K562 (cell line): ENCODE measurements around the gene RPS27. TPM values are rescaled to one million over a fixed set of nuclear protein-coding genes. Genes with fewer than 3 reads are reported as not detected.

ENCODE experiments used
- CBX1 ChIP-seq: sonication (generic); IDR thresholded peaks from 2 replicates; pipeline ENCODE4 v1.6.1; 2016; ENCODE audit warnings: antibody characterized with exemption, low read depth, mild to moderate bottlenecking
- CC2D1A ChIP-seq: fragments of 450-650 bp; IDR thresholded peaks from 2 replicates; pipeline ENCODE4 v1.6.1; 2017; ENCODE audit warnings: mild to moderate bottlenecking
- CHAMP1 ChIP-seq: fragments of 450-650 bp; IDR thresholded peaks from 2 replicates; pipeline ENCODE4 v1.6.1; 2016; ENCODE audit warnings: mild to moderate bottlenecking
- CREB3L1 ChIP-seq: fragments of 450-650 bp; IDR thresholded peaks from 2 replicates; pipeline ENCODE4 v1.6.1; 2014; ENCODE audit warnings: low read depth, mild to moderate bottlenecking, moderate library complexity, borderline replicate concordance
- GABPA ChIP-seq: fragments of 200-800 bp; sonication (Bioruptor generic); conservative IDR thresholded peaks from 2 replicates; pipeline ENCODE4 v1.6.1; 2016; ENCODE audit warnings: low read depth, missing genetic modification characterization, missing compliant biosample characterization
- GATAD2A ChIP-seq: fragments of 450-650 bp; IDR thresholded peaks from 2 replicates; pipeline ENCODE4 v1.6.1; 2017
- KDM2B ChIP-seq: fragments of 250-450 bp; sonication (Bioruptor Pico); IDR thresholded peaks from 2 replicates; pipeline ENCODE4 v1.8.0; 2021; ENCODE audit warnings: mild to moderate bottlenecking, moderate library complexity
- MYBL2 ChIP-seq, 2 experiments: fragments of 450-650 bp in 1 of 2; sonication (generic) in 1 of 2; formaldehyde crosslinking in 1 of 2; IDR thresholded peaks; 2 replicates each; pipeline versions ENCODE4 v1.6.1 to v1.8.1; 2017 to 2022; ENCODE audit warnings: borderline replicate concordance in 1 of 2, inconsistent platforms in 1 of 2, low read depth in 1 of 2, mild to moderate bottlenecking in 1 of 2, missing genetic modification reagents in 1 of 2, moderate library complexity in 1 of 2
- NCOA1 ChIP-seq: fragments of 450-650 bp; IDR thresholded peaks from 2 replicates; pipeline ENCODE4 v1.6.1; 2016; ENCODE audit warnings: low read depth
- POLR2G ChIP-seq: fragments of 200-400 bp; formaldehyde crosslinking; IDR thresholded peaks from 2 replicates; pipeline ENCODE4 v1.6.1; 2017; ENCODE audit warnings: low read depth, mild to moderate bottlenecking, antibody characterized with exemption, low read length, moderate library complexity
- RBFOX2 ChIP-seq: fragments of 200-400 bp; formaldehyde crosslinking; IDR thresholded peaks from 2 replicates; pipeline ENCODE4 v1.6.1; 2017; ENCODE audit warnings: low read depth, mild to moderate bottlenecking, low read length, moderate library complexity
- RNF219 ChIP-seq: fragments of 250-450 bp; sonication (Bioruptor Pico); IDR thresholded peaks from 2 replicates; pipeline ENCODE4 v1.5.0; 2022; ENCODE audit warnings: mild to moderate bottlenecking
- SMARCC2 ChIP-seq: fragments of 450-650 bp; IDR thresholded peaks from 2 replicates; pipeline ENCODE4 v1.6.1; 2017; ENCODE audit warnings: antibody characterized with exemption, moderate library complexity, mild to moderate bottlenecking, low read depth
- SNRNP70 ChIP-seq: fragments of 200-400 bp; formaldehyde crosslinking; optimal IDR thresholded peaks from 2 replicates; pipeline ENCODE3; 2017; ENCODE audit warnings: low read depth, low read length
- ZNF253 ChIP-seq: fragments of 250-450 bp; sonication (Bioruptor Pico); conservative IDR thresholded peaks from 2 replicates; pipeline ENCODE4 v1.6.1; 2021; ENCODE audit warnings: mild to moderate bottlenecking
- ZNF436 ChIP-seq: fragments of 250-450, 450-650 bp; sonication (Bioruptor Pico); formaldehyde crosslinking; IDR thresholded peaks from 2 replicates; pipeline ENCODE4 v1.7.0; 2020; ENCODE audit warnings: mild to moderate bottlenecking
- ZNF584 ChIP-seq: fragments of 200-800 bp; sonication (Bioruptor generic); IDR thresholded peaks from 2 replicates; pipeline ENCODE4 v1.6.1; 2016; ENCODE audit warnings: low read depth, mild to moderate bottlenecking, missing genetic modification characterization, missing compliant biosample characterization
- ZSCAN32 ChIP-seq: fragments of 450-650 bp; formaldehyde crosslinking; IDR thresholded peaks from 2 replicates; pipeline ENCODE4 v1.4.0; 2020; ENCODE audit warnings: mild to moderate bottlenecking, moderate library complexity
- polyA plus RNA-seq, 8 experiments: library from polyadenylated mRNA; depleted of rRNA in 4 of 8; stranded (reverse) in 5 of 8; unstranded in 3 of 8; fragments of >200 nt; fragmentation: Nextera tagmentation in 2 of 8; fragmentation: Illumina TruSeq in 1 of 8; extraction: Ambion mirVana in 2 of 8; extraction: Trizol in 1 of 8; gene quantifications; 2 replicates each; pipeline versions ENCODE4 v1.2.1 to v1.2.3, GENCODE V29; 2011 to 2014; ENCODE audit warnings: inconsistent platforms in 1 of 8, missing spikeins in 1 of 8
- total RNA-seq, 7 experiments: library from RNA; depleted of rRNA in 6 of 7; stranded (reverse); fragments of >200 nt in 6 of 7; fragmentation: Illumina TruSeq in 2 of 7; extraction: Trizol in 2 of 7; gene quantifications; 2 replicates each; pipeline versions ENCODE4 v1.2.1 to v1.2.3, GENCODE V29; 2011 to 2021; ENCODE audit warnings: low replicate concordance in 1 of 7

Gene RPS27
- total and polyA plus RNA-seq, 9 of the 15 experiments (the other 6 are each of a cell fraction or from before 2014, with no cell fraction given), result 2,091 to 9,377 (median 6,706) TPM

- TF ChIP-seq CREB3L1 (no peak), RNF219 (no peak), CBX1 (no peak), POLR2G (peak; percentile 52), NCOA1 (peak; percentile 90), RBFOX2 (peak; percentile 49; the same call in 1 of the 2 replicates), GABPA (tag) (no peak), SMARCC2 (no peak), ZNF253 (CRISPR knock-in tag) (no peak), GATAD2A (no peak), ZNF436 (CRISPR knock-in tag) (no peak), ZSCAN32 (CRISPR knock-in tag) (no peak), ZNF584 (no peak), KDM2B (no peak), CHAMP1 (no peak), CC2D1A (no peak), MYBL2 (IDR thresholded peaks at IDR 0.05; ENCODE audit: low read depth) (no peak), MYBL2 (CRISPR knock-in tag; IDR thresholded peaks at IDR 0.05; ENCODE audit: borderline replicate concordance) (no peak), SNRNP70 (no peak)
These were observed 46.3 kb upstream of the RPS27 start (continued) for GRCh38 chr1:153944005-153944826.
